Activated CD4-positive, alpha-beta T cell treated with anti-CD3 and anti-CD28 coated beads for 36 hours (primary cell): ENCODE measurements around the gene AP1G1. TPM values are rescaled to one million over a fixed set of nuclear protein-coding genes. Genes with fewer than 3 reads are reported as not detected.

Experiments
- ATAC-seq: fragments of 200-7000 bp; cut with Tn5 transposase; one replicate; pipeline ENCODE4 v1.10.0; 2021; ENCODE audit warnings: mild to moderate bottlenecking, moderate library complexity
- CTCF ChIA-PET: fragments of 350-600 bp; sonication (Branson Sonifier 250); formaldehyde crosslinking; loops from one replicate; lab custom pipeline; 2021; ENCODE audit warnings: antibody characterized with exemption; lab: Charles Lee
- POLR2A ChIA-PET: fragments of 350-600 bp; sonication (Branson Sonifier 250); formaldehyde crosslinking; loops from one replicate; lab custom pipeline; 2021; ENCODE audit warnings: antibody characterized with exemption, inconsistent platforms; lab: Charles Lee
- DNase-seq: peaks from one replicate; pipeline ENCODE4 v3.0.0-alpha.2; 2020
- H3K27ac Mint-ChIP-seq: one replicate; pipeline ENCODE4 v1.8.0; 2021; ENCODE audit warnings: mixed read lengths
- H3K27me3 Mint-ChIP-seq: one replicate; pipeline ENCODE4 v1.8.0; 2021; ENCODE audit warnings: mixed read lengths
- H3K36me3 Mint-ChIP-seq: one replicate; pipeline ENCODE4 v1.8.0; 2021; ENCODE audit warnings: low read depth, mixed read lengths
- H3K4me1 Mint-ChIP-seq: one replicate; pipeline ENCODE4 v1.8.0; 2021; ENCODE audit warnings: mixed read lengths
- H3K4me3 Mint-ChIP-seq: one replicate; pipeline ENCODE4 v1.8.0; 2021; ENCODE audit warnings: mild to moderate bottlenecking, moderate library complexity, mixed read lengths
- H3K9me3 Mint-ChIP-seq: one replicate; pipeline ENCODE4 v1.8.0; 2021; ENCODE audit warnings: low read depth, mixed read lengths
- intact Hi-C, 2 experiments: fragments of 100-400 bp; cut with DNase I in 1 of 2; cut with micrococcal nuclease in 1 of 2; formaldehyde crosslinking; loops; one replicate each; pipeline versions ENCODE4 v1.14.2 to v1.15.1; 2022 to 2024; cut with DNase I, micrococcal nuclease
- total RNA-seq, 2 experiments: library from RNA; stranded (reverse); gene quantifications; one replicate each; pipeline ENCODE4 v1.2.3, GENCODE V29; 2021

AP1G1 gene
- 10 to 100 TPM; 65.5 to 68.8 TPM for total RNA-seq

DNA sequence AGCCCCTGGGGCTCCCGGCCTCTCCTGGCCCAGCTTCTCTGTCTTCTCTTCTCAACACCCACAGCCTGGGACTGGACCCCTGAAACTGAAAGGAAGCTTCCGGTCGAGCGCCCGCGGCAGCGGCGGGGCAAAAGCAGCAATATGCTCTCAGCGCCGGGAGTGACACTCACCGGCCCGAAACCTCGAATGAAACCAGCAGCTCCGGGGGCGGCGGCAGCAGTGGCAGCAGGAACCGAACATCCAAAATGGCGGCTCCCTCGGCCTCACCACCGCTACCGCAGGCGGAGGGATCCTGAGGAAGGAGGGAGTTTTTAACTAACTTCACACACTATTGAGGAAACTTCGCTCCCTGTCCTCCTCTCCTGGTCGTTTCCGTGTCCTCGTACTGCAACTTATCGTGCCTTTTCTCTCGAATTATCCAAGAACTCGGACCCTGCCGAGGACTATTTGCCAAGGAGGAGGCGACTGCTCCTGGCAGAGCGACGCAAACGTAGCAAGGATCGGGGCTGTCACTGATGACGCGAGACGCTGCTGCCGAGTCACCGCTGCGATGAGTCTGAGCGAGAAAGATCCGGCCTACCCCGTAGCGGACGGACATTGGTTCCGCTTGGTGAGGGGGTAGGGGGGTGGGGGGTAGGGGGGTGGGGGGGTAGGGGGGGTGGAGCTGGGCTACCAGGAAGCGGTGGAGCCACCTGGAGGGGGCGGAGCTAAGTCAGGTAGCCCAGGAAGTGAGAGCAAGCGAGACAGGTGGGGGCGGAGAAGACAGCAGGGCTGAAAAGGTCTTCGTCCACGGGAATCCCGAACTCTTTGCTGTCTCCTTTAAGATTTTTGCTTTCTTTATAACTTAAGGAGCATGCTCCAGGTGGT lies at the start of gene AP1G1:
Gene AP1G1 (minus strand): TSS at position 242 of the 867 bp plus-strand sequence. CDS start 19,355 bp downstream, outside the sequence.
- POLR2A ChIA-PET: interaction anchor here (0.6 to 2.3 kb wide), 8 partner anchors 16 to 86 kb away, joined by 3 to 11 read pairs (median 4); partner anchors contain the start of gene ZNF821
- peaks cover 8% of the 10 kb centered on the region for H3K36me3 Mint-ChIP-seq
- peaks cover 48% of the 10 kb centered on the region for H3K4me1 Mint-ChIP-seq
- ATAC-seq (peak; percentile 92), DNase-seq (peak; percentile 96)
- peak within 1 kb of the TSS; percentile 91 for H3K4me3 Mint-ChIP-seq
- intact Hi-C loops: loop anchor here (1.0 to 10.0 kb wide), 10 partner anchors 9 to 324 kb away; partner anchors contain the start of genes ATXN1L (in 2 of the 2), DHX38 (in 2 of the 2), IST1 (in 2 of the 2) and TXNL4B (in 2 of the 2)
- H3K27me3 Mint-ChIP-seq: no peaks in the 10 kb centered on the region
- peak within 1 kb of the TSS; percentile 100 for H3K27ac Mint-ChIP-seq
- no peaks in the 10 kb centered on the region for H3K9me3 Mint-ChIP-seq
- CTCF ChIA-PET: interaction anchor here (0.6 to 4.7 kb wide), 9 partner anchors 19 to 153 kb away, joined by 3 to 36 read pairs (median 3); partner anchors contain the start of genes IST1 and ZNF821

DNA sequence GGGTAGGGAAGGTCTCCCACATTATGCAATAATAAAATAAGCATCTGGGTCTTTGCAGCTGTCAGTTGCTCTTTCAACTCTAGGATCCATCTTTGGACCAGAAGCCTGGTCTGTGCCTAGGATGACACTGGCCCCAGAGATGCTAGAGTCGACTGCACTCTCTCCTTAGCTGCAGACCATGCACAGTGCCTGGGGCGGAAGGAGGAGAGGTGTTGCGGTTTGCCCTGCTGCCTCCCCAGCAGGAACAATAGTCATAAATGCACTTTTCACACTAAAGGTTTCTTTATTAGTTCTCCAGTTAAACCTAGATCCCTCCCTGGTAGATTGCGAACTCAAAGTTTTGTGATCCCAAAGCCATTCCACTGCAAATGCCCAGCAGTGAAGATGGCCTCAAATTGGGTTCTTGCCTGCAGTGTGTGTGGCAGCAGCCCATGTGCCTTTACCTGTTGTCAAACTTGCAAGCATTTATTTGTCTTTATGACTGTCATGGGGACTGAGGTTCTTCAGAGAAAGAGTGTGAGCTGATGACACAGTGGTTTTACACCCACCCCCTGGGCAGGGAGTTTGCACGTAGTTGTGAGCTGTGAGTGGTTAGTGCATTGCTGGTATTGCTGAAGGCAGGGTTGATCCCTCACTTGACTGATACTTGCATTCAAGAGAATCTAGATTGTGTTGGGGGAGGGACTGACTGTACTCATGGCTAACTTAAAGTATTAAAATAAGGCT lies 47.5 kb upstream of the AP1G1 start:
- DNase-seq (peak; percentile 66), ATAC-seq (peak; percentile 93)
- H3K36me3 Mint-ChIP-seq: peaks cover 21% of the 10 kb centered on the region
- H3K27me3 Mint-ChIP-seq: no peaks in the 10 kb centered on the region
- peaks cover 50% of the 10 kb centered on the region for H3K4me1 Mint-ChIP-seq
- no peaks in the 10 kb centered on the region for H3K9me3 Mint-ChIP-seq
- H3K27ac Mint-ChIP-seq: peak overlapping the region; percentile 35
- ChIA-PET POLR2A (interaction anchor here (1.1 kb wide), 1 partner anchor 47 kb away, joined by 3 read pairs; the partner anchor contains the start of gene AP1G1), CTCF (interaction anchor here (2.8 kb wide), 1 partner anchor 26 kb away, joined by 21 read pairs; no protein-coding TSS in a partner anchor)
- H3K4me3 Mint-ChIP-seq: no peak overlapping the region
- intact Hi-C loops: no loop called here

DNA sequence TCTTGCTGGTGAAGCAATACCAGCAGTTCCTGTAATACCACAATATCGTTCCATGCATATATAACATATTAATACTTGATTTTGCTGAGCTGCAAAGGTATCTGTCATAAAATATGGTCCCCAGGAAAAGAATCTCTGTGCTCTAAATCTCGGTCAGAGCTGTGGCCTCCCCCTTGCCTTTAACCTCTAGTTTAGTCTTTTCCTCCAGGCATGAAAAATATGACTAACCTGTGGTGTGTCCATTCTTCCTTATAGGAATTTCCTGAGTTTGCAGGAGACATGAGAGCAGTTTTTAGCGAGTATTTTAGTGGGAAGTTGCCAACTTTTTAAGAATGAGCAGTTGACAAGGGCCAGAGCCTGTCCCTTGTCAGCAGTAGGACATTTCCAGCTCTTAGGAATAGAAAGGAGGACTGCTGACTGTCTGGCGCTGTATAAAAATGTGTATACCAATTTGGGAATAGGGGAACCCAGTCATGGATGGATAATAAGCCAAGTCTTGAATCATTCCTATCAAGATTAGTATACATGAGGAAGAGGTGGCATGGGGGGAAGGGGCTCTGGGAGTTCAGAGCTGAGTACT lies 45.8 kb upstream of the AP1G1 start:
- peaks cover 28% of the 10 kb centered on the region for H3K36me3 Mint-ChIP-seq
- intact Hi-C loops: no loop called here
- no peak overlapping the region for H3K27ac Mint-ChIP-seq
- no peak for ATAC-seq
- CTCF ChIA-PET: interaction anchor here (0.7 to 1.4 kb wide), 2 partner anchors 10 to 17 kb away, joined by 3 to 4 read pairs; no protein-coding TSS in a partner anchor
- H3K27me3 Mint-ChIP-seq: no peaks in the 10 kb centered on the region
- DNase-seq: no peak
- POLR2A ChIA-PET: interaction anchor here (0.6 kb wide), 1 partner anchor 1236 kb away, joined by 3 read pairs; no protein-coding TSS in a partner anchor
- peaks cover 50% of the 10 kb centered on the region for H3K4me1 Mint-ChIP-seq
- H3K4me3 Mint-ChIP-seq: no peak overlapping the region
- no peaks in the 10 kb centered on the region for H3K9me3 Mint-ChIP-seq

DNA sequence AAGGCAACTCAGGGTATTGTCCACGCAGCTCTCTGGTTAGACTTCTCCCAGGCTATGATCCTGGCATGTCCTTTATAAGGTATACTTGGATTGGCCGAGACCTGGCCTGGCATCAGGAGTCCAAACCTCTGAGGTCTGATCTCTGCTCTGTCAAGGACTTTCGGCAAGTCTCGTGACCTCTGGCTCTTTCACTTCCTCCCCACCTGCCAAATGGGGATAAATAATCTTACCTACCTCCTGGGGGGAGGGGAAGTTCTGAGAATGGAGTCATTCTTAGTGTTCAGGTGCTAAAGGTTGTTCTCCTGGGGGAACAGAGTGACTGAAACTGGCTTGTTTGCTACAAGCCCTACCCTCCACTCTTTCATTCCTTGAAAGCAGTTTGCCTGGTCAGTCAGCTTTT lies 44.8 kb upstream of the AP1G1 start:
- peaks cover 28% of the 10 kb centered on the region for H3K36me3 Mint-ChIP-seq
- H3K27ac Mint-ChIP-seq: peak overlapping the region; percentile 81
- POLR2A ChIA-PET: no interaction called here

DNA sequence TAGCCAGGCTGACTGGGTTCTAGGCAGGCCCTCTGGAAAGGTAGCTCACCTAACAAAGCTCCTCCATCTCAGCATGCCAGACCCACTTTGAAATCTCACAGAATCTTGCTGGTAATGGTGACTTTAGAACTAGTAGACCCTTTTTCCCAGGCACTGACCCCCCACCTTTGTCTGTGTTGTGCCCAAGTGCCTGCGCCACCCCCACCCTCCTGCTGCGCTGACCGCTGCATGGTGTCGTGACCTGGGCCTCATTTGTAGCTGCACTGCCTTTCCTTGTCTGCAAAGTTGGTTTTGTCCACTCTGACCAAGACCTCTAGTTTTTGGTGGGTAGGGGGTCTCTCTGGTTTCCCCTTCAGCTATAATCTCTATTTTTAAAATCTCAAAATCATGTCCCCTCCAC lies 43.9 kb upstream of the AP1G1 start:
- DNase-seq (no peak), ATAC-seq (no peak)
- no peak overlapping the region for H3K27ac Mint-ChIP-seq
- no peaks in the 10 kb centered on the region for H3K9me3 Mint-ChIP-seq
- H3K27me3 Mint-ChIP-seq: no peaks in the 10 kb centered on the region
- no peak overlapping the region for H3K4me3 Mint-ChIP-seq
- POLR2A ChIA-PET: interaction anchor here (0.5 kb wide), 1 partner anchor 184 kb away, joined by 4 read pairs; no protein-coding TSS in a partner anchor
- peaks cover 33% of the 10 kb centered on the region for H3K36me3 Mint-ChIP-seq
- intact Hi-C loops: no loop called here
- CTCF ChIA-PET: interaction anchor here (0.7 to 1.6 kb wide), 6 partner anchors 9 to 109 kb away, joined by 3 to 8 read pairs (median 4); partner anchors contain the start of gene ZNF821
- H3K4me1 Mint-ChIP-seq: peaks cover 59% of the 10 kb centered on the region

More for the DNA sequence above, 44.8 kb upstream of the AP1G1 start:
- intact Hi-C loops: no loop called here
- CTCF ChIA-PET: interaction anchor here (0.7 to 1.6 kb wide), 4 partner anchors 10 to 108 kb away, joined by 3 to 6 read pairs (median 4); partner anchors contain the start of gene ZNF821
- no peak for ATAC-seq
- DNase-seq: no peak
- peaks cover 52% of the 10 kb centered on the region for H3K4me1 Mint-ChIP-seq
- H3K4me3 Mint-ChIP-seq: no peak overlapping the region
- no peaks in the 10 kb centered on the region for H3K27me3 Mint-ChIP-seq
- no peaks in the 10 kb centered on the region for H3K9me3 Mint-ChIP-seq

DNA sequence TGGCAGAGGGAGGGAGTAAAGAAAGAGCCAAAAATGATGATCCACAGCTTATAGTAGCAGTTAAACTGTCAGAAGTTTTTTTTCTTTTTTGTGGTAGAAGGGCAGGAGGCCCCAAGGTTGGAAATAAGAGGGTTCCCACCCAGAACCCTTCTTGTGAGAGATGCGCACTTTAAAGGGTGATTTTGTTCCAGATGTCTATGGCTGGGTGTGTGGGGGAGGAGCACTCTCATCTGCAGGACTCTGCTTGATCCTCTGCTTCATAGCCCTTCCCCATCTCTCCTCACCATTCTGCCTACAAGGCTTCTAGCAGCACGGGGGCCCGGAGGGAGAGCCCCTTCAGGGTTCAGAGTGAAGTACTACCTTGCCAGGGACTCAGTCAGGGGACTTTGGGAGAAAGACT lies 43.5 kb upstream of the AP1G1 start:
- ChIA-PET POLR2A (interaction anchor here (0.6 kb wide), 1 partner anchor 53 kb away, joined by 4 read pairs; no protein-coding TSS in a partner anchor), CTCF (interaction anchor here (0.8 to 1.0 kb wide), 2 partner anchors 21 to 29 kb away, joined by 4 to 8 read pairs; no protein-coding TSS in a partner anchor)
- Mint-ChIP-seq H3K27ac (no peak overlapping the region), H3K9me3 (no peaks in the 10 kb centered on the region), H3K27me3 (no peaks in the 10 kb centered on the region), H3K4me1 (peaks cover 63% of the 10 kb centered on the region), H3K36me3 (peaks cover 30% of the 10 kb centered on the region), H3K4me3 (no peak overlapping the region)
- ATAC-seq (no peak), DNase-seq (no peak)
- intact Hi-C loops: no loop called here

DNA sequence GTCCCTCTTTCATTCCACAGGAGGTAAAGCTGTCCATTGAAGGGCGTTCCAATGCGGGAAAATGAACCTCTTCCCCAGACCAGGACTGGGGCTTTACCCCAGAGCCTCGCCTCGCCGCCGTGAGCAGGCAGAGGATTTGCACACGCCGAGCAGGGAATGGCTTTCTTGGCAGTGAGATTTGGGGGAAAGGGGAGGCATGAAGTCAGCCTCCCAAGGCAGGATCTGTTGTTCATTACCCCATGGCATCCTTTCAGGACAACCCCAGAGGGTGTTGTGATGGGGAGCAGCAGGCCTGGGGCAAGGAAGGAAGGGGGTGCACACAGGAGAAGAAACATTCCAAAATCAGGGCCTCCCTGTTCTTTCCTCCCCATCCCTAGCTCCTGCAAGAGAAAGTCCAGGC lies 43.1 kb upstream of the AP1G1 start:
- Mint-ChIP-seq H3K4me3 (no peak overlapping the region), H3K9me3 (no peaks in the 10 kb centered on the region), H3K36me3 (peaks cover 30% of the 10 kb centered on the region), H3K27me3 (no peaks in the 10 kb centered on the region), H3K4me1 (peaks cover 65% of the 10 kb centered on the region), H3K27ac (no peak overlapping the region)
- DNase-seq (no peak), ATAC-seq (no peak)
- POLR2A ChIA-PET: interaction anchor here (0.5 to 0.6 kb wide), 2 partner anchors 54 to 62 kb away, joined by 4 to 8 read pairs; no protein-coding TSS in a partner anchor
- intact Hi-C loops: no loop called here
- CTCF ChIA-PET: interaction anchor here (1.0 kb wide), 1 partner anchor 21 kb away, joined by 4 read pairs; no protein-coding TSS in a partner anchor

DNA sequence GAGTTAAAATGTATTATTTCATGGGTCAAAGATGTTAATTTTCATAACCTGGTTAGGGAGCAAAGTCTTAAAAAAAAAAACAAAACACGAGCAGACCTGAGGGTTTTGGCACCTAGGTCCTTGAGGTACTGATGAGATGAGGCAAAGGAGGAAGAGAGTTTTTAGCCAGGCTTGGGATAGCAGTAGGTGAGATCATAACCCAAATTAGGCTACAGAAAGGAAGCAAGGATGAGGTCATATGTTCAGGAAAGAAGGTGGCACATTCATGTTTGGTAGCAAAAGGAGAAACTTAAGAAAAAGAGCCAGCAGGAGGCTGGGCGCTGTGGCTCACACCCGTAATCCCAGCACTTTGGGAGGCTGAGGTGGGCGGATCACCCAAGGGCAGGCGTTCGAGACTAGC lies 40.0 kb upstream of the AP1G1 start:
- Mint-ChIP-seq H3K9me3 (no peaks in the 10 kb centered on the region), H3K27ac (no peak overlapping the region), H3K27me3 (no peaks in the 10 kb centered on the region), H3K36me3 (peaks cover 23% of the 10 kb centered on the region), H3K4me1 (peaks cover 45% of the 10 kb centered on the region), H3K4me3 (no peak overlapping the region)
- POLR2A ChIA-PET: no interaction called here
- ATAC-seq (no peak), DNase-seq (no peak)
- CTCF ChIA-PET: interaction anchor here (2.5 kb wide), 1 partner anchor 34 kb away, joined by 12 read pairs; the partner anchor contains the start of gene ZNF821
- intact Hi-C loops: loop anchor here (1.0 to 10.0 kb wide), 3 partner anchors 12 to 364 kb away; partner anchors contain the start of genes ZNF19 (in 1 of the 2) and ZNF821 (in 1 of the 2)

DNA sequence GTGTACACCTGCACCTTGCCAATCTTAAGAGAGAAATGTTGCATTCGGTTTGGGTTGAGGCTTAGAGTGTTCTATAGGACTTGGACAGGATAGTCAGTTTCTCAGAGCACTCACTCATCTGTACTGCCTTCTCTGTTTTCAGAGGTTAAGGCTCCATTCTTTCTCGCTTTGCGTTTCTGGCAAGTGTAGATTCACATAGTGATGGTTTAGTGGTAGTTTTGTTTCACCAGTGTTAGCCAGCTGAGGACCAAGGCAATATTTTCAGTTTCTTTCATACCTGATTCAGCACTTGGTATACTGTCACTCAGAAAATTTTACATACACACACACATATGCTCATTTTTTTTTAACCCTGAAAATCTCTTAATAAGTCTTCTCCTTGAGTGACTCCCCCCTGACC lies 38.5 kb upstream of the AP1G1 start:
- DNase-seq (no peak), ATAC-seq (no peak)
- Mint-ChIP-seq H3K27ac (peak overlapping the region; percentile 79), H3K4me1 (peaks cover 44% of the 10 kb centered on the region), H3K9me3 (no peaks in the 10 kb centered on the region), H3K4me3 (peak overlapping the region; percentile 87), H3K27me3 (no peaks in the 10 kb centered on the region), H3K36me3 (peaks cover 18% of the 10 kb centered on the region)
- POLR2A ChIA-PET: interaction anchor here (1.0 kb wide), 1 partner anchor 36 kb away, joined by 3 read pairs; no protein-coding TSS in a partner anchor
- CTCF ChIA-PET: interaction anchor here (0.7 to 2.5 kb wide), 4 partner anchors 25 to 58 kb away, joined by 3 to 12 read pairs (median 6); partner anchors contain the start of gene ZNF821
- intact Hi-C loops: loop anchor here (2.0 to 10.0 kb wide), 3 partner anchors 18 to 362 kb away; partner anchors contain the start of genes ZNF19 (in 1 of the 2) and ZNF821 (in 1 of the 2)

DNA sequence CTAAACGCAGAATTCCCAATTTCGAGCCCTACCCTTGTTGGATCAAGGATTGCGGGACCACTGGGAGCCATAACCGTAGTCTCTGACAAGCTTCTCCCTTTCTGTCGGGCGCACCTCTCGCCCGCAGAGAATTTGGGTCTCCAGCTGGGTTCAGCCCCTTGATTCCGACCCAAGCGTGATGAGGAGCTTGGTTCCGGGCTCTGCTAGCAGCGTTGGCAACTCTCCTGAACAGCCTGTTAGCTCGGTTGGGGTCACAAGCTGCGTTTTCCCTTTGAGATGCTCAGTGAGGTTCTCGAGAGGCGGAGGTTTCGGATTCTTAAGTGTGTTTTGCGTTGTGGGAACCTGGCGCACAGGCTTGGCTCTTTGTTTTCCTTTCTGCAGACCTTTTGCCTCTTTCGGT lies 37.8 kb upstream of the AP1G1 start:
- Mint-ChIP-seq H3K9me3 (no peaks in the 10 kb centered on the region), H3K27ac (peak overlapping the region; percentile 79), H3K27me3 (no peaks in the 10 kb centered on the region), H3K36me3 (peaks cover 18% of the 10 kb centered on the region), H3K4me3 (peak overlapping the region; percentile 87), H3K4me1 (peaks cover 43% of the 10 kb centered on the region)
- intact Hi-C loops: loop anchor here (2.0 to 10.0 kb wide), 3 partner anchors 18 to 362 kb away; partner anchors contain the start of genes ZNF19 (in 1 of the 2) and ZNF821 (in 1 of the 2)
- ChIA-PET CTCF (interaction anchor here (0.7 to 2.5 kb wide), 5 partner anchors 26 to 57 kb away, joined by 3 to 12 read pairs (median 3); partner anchors contain the start of gene ZNF821), POLR2A (interaction anchor here (0.5 to 1.0 kb wide), 3 partner anchors 19 to 46 kb away, joined by 3 to 7 read pairs (median 4); no protein-coding TSS in a partner anchor)
- DNase-seq: peak; percentile 52
- ATAC-seq: no peak
